Activated naive CD4-positive, alpha-beta T cell treated with anti-CD3 and anti-CD28 coated beads, Interleukin-2, amount 50 U/mL, for 72 hours (primary cell): ENCODE results near the gene GPR78. TPM values are rescaled to one million over a fixed set of nuclear protein-coding genes. Genes with fewer than 3 reads are reported as not detected.

Source experiments
- ATAC-seq, 2 donors: fragments of 150-1000 bp; cut with Tn5 transposase; 2 replicates each; pipeline ENCODE4 v1.10.0; 2021; ENCODE audit warnings: mild to moderate bottlenecking in 2 of 2, moderate library complexity in 2 of 2
- DNase-seq, 2 donors: peaks; one replicate each; pipeline ENCODE4 v3.0.0; 2021 to 2022; ENCODE audit warnings: low spot score in 2 of 2
- H3K27ac Mint-ChIP-seq, 2 donors: one replicate each; pipeline ENCODE4 v1.8.0; 2022; ENCODE audit warnings: mild to moderate bottlenecking in 2 of 2, mixed read lengths in 2 of 2
- H3K36me3 Mint-ChIP-seq, 2 donors: one replicate each; pipeline ENCODE4 v1.8.0; 2022; ENCODE audit warnings: mixed read lengths in 2 of 2
- H3K9me3 Mint-ChIP-seq, 2 donors: one replicate each; pipeline ENCODE4 v1.8.0; 2022; ENCODE audit warnings: mixed read lengths in 2 of 2
- total RNA-seq, 2 donors: library from RNA; stranded (reverse); gene quantifications; one replicate each; pipeline ENCODE4 v1.2.3, GENCODE V29; 2022

GPR78 gene
- total RNA-seq, 2 donors from 2014 or later = 0.16 TPM; not detected in 1

- ATAC-seq (no peak), DNase-seq (no peak)
Observed at GRCh38 chr4:8600266-8600665, 20.1 kb downstream of the GPR78 start.

GRCh38 chr4:8600686-8601085 is 20.5 kb downstream of the GPR78 start:
- DNase-seq = no peak
- ATAC-seq = no peak
- Mint-ChIP-seq H3K36me3 (no peaks in the 10 kb centered on the region), H3K27ac (no peak overlapping the region), H3K9me3 (no peaks in the 10 kb centered on the region)

More at GRCh38 chr4:8600266-8600665, 20.1 kb downstream of the GPR78 start:
- Mint-ChIP-seq H3K9me3 (no peaks in the 10 kb centered on the region), H3K36me3 (no peaks in the 10 kb centered on the region), H3K27ac (no peak overlapping the region)

GRCh38 chr4:8601086-8601485 is 20.9 kb downstream of the GPR78 start:
- Mint-ChIP-seq H3K36me3 (no peaks in the 10 kb centered on the region), H3K27ac (no peak overlapping the region), H3K9me3 (no peaks in the 10 kb centered on the region)
- ATAC-seq (no peak), DNase-seq (no peak)

GRCh38 chr4:8601556-8601955 is 21.4 kb downstream of the GPR78 start:
- DNase-seq (no peak), ATAC-seq (no peak)
- no peaks in the 10 kb centered on the region for H3K36me3 Mint-ChIP-seq
- no peak overlapping the region for H3K27ac Mint-ChIP-seq
- H3K9me3 Mint-ChIP-seq = no peaks in the 10 kb centered on the region

- ATAC-seq = no peak
- Mint-ChIP-seq H3K9me3 (no peaks in the 10 kb centered on the region), H3K27ac (no peak overlapping the region), H3K36me3 (no peaks in the 10 kb centered on the region)
- DNase-seq = no peak
Observed at GRCh38 chr4:8602686-8603430, 22.7 kb downstream of the GPR78 start.

GRCh38 chr4:8603931-8604330 is 23.7 kb downstream of the GPR78 start:
- no peaks in the 10 kb centered on the region for H3K9me3 Mint-ChIP-seq
- no peak overlapping the region for H3K27ac Mint-ChIP-seq
- no peak for ATAC-seq
- DNase-seq = no peak
- H3K36me3 Mint-ChIP-seq = no peaks in the 10 kb centered on the region

GRCh38 chr4:8605289-8605688 is 25.1 kb downstream of the GPR78 start:
- no peak for ATAC-seq
- Mint-ChIP-seq H3K9me3 (no peaks in the 10 kb centered on the region), H3K36me3 (no peaks in the 10 kb centered on the region), H3K27ac (no peak overlapping the region)
- DNase-seq = no peak

GRCh38 chr4:8606476-8606875 is 26.3 kb downstream of the GPR78 start:
- ATAC-seq = no peak

GRCh38 chr4:8606966-8607365 is 26.8 kb downstream of the GPR78 start:
- Mint-ChIP-seq H3K9me3 (no peaks in the 10 kb centered on the region), H3K27ac (no peak overlapping the region), H3K36me3 (no peaks in the 10 kb centered on the region)
- ATAC-seq (no peak), DNase-seq (no peak)

More at GRCh38 chr4:8606476-8606875, 26.3 kb downstream of the GPR78 start:
- H3K36me3 Mint-ChIP-seq = no peaks in the 10 kb centered on the region
- DNase-seq = no peak
- no peaks in the 10 kb centered on the region for H3K9me3 Mint-ChIP-seq
- H3K27ac Mint-ChIP-seq = no peak overlapping the region

GRCh38 chr4:8607603-8608481 is 27.6 kb downstream of the GPR78 start:
- no peaks in the 10 kb centered on the region for H3K9me3 Mint-ChIP-seq
- no peak overlapping the region for H3K27ac Mint-ChIP-seq
- no peaks in the 10 kb centered on the region for H3K36me3 Mint-ChIP-seq
- DNase-seq = peak in 1 of 2 donors; percentile 71
- ATAC-seq = peak in 1 of 2 donors; percentile 58

GRCh38 chr4:8608714-8609391 is 28.7 kb downstream of the GPR78 start:
- H3K27ac Mint-ChIP-seq = no peak overlapping the region
- H3K9me3 Mint-ChIP-seq = no peaks in the 10 kb centered on the region
- DNase-seq (no peak), ATAC-seq (peak; percentile 35 to 42)
- no peaks in the 10 kb centered on the region for H3K36me3 Mint-ChIP-seq

- H3K9me3 Mint-ChIP-seq = no peaks in the 10 kb centered on the region
Observed at GRCh38 chr4:8609406-8609805, 29.2 kb downstream of the GPR78 start.

GRCh38 chr4:8609824-8610350 is 29.7 kb downstream of the GPR78 start:
- H3K36me3 Mint-ChIP-seq = no peaks in the 10 kb centered on the region
- DNase-seq (no peak), ATAC-seq (no peak)
- H3K27ac Mint-ChIP-seq = no peak overlapping the region
- H3K9me3 Mint-ChIP-seq = no peaks in the 10 kb centered on the region

More at GRCh38 chr4:8609406-8609805, 29.2 kb downstream of the GPR78 start:
- no peak overlapping the region for H3K27ac Mint-ChIP-seq
- no peaks in the 10 kb centered on the region for H3K36me3 Mint-ChIP-seq
- ATAC-seq = no peak
- no peak for DNase-seq

- no peak for DNase-seq
- Mint-ChIP-seq H3K27ac (no peak overlapping the region), H3K9me3 (no peaks in the 10 kb centered on the region), H3K36me3 (no peaks in the 10 kb centered on the region)
- no peak for ATAC-seq
Observed at GRCh38 chr4:8610858-8611616, 30.8 kb downstream of the GPR78 start.

GRCh38 chr4:8612646-8613045 is 32.5 kb downstream of the GPR78 start:
- Mint-ChIP-seq H3K9me3 (no peaks in the 10 kb centered on the region), H3K27ac (peak overlapping the region in 1 of 2 donors; percentile 53), H3K36me3 (no peaks in the 10 kb centered on the region)
- DNase-seq (no peak), ATAC-seq (no peak)
